Hematopoietic multipotent progenitor cell treated with erythropoietin and hydrocortisone succinate and interleukin-3 and kit ligand, for 4 days (in vitro differentiated cells): ENCODE results near the gene TK2.
A peak's percentile ranks its signal among the peaks of the same experiment; 100 is the strongest.
"Not testable (repeated sequence)": the region's sequence is repeated elsewhere in the genome, so short reads cannot be mapped to it uniquely, and the experiment has no call there.

Experiments used
- DNase-seq: peaks from one replicate; pipeline ENCODE4 v3.0.0-alpha.2; 2015

Gene TK2

GRCh38 chr16:66480265-66481080, 69.4 kb downstream of the TK2 start:
- no peak for DNase-seq

- no peak for DNase-seq
Observed at GRCh38 chr16:66479661-66480264, 70.2 kb downstream of the TK2 start.

- peak; percentile 89 for DNase-seq
Observed at GRCh38 chr16:66478733-66479511, 71.0 kb downstream of the TK2 start.

GRCh38 chr16:66477028-66477515, 72.8 kb downstream of the TK2 start:
- DNase-seq: no peak

GRCh38 chr16:66476328-66477027, 73.4 kb downstream of the TK2 start:
- DNase-seq: peak; percentile 37

GRCh38 chr16:66475232-66475631, 74.7 kb downstream of the TK2 start:
- no peak for DNase-seq

- DNase-seq: peak; percentile 49
Observed at GRCh38 chr16:66474750-66475199, 75.1 kb downstream of the TK2 start.

- DNase-seq: no peak
Observed at GRCh38 chr16:66473654-66474519, 76.0 kb downstream of the TK2 start.

GRCh38 chr16:66473051-66473571, 76.8 kb downstream of the TK2 start:
- no peak for DNase-seq

GRCh38 chr16:66471716-66472393, 78.1 kb downstream of the TK2 start:
- DNase-seq: no peak

- no peak for DNase-seq
Observed at GRCh38 chr16:66471264-66471663, 78.7 kb downstream of the TK2 start.

- no peak for DNase-seq
Observed at GRCh38 chr16:66470556-66470955, 79.4 kb downstream of the TK2 start.

GRCh38 chr16:66469947-66470546, 79.9 kb downstream of the TK2 start:
- no peak for DNase-seq

GRCh38 chr16:66469291-66469946, 80.5 kb downstream of the TK2 start:
- no peak for DNase-seq

- no peak for DNase-seq
Observed at GRCh38 chr16:66468321-66468965, 81.5 kb downstream of the TK2 start.

GRCh38 chr16:66467611-66468010, 82.3 kb downstream of the TK2 start:
- DNase-seq: no peak

- not testable (repeated sequence) for DNase-seq
Observed at GRCh38 chr16:66466636-66467035, 83.3 kb downstream of the TK2 start.

- DNase-seq: not testable (repeated sequence)
Observed at GRCh38 chr16:66465946-66466345, 84.0 kb downstream of the TK2 start.

- DNase-seq: no peak
Observed at GRCh38 chr16:66462912-66463311, 87.0 kb downstream of the TK2 start.
